WTC11 (cell line): ENCODE results near the gene CD207. TPM values are rescaled to one million over a fixed set of nuclear protein-coding genes. Genes with fewer than 3 reads are reported as not detected.

ENCODE experiments used
- ATAC-seq: fragments of 200-7000 bp; cut with Tn5 transposase; 2 replicates; pipeline ENCODE4 v1.10.0; 2021; ENCODE audit warnings: mild to moderate bottlenecking, moderate library complexity
- CTCF ChIA-PET: fragments of 300-600 bp; sonication (Branson Sonifier 250); formaldehyde crosslinking; loops from one replicate; lab custom pipeline; 2021; ENCODE audit warnings: antibody characterized with exemption; lab: Charles Lee
- POLR2A ChIA-PET: fragments of 350-600 bp; sonication (Branson Sonifier 250); formaldehyde crosslinking; loops from one replicate; lab custom pipeline; 2021; ENCODE audit warnings: antibody characterized with exemption; lab: Charles Lee
- DNase-seq: peaks from one replicate; pipeline ENCODE4 v3.0.0; 2021; ENCODE audit warnings: low spot score
- H3K27ac Mint-ChIP-seq: 2 replicates; pipeline ENCODE4 v1.8.0; 2021; ENCODE audit warnings: mixed read lengths
- H3K27me3 Mint-ChIP-seq: 2 replicates; pipeline ENCODE4 v1.8.0; 2021; ENCODE audit warnings: low read depth, mild to moderate bottlenecking, moderate library complexity, mixed read lengths
- H3K36me3 Mint-ChIP-seq: 2 replicates; pipeline ENCODE4 v1.8.0; 2021; ENCODE audit warnings: mixed read lengths
- H3K4me1 Mint-ChIP-seq: 2 replicates; pipeline ENCODE4 v1.8.0; 2022; ENCODE audit warnings: mixed read lengths
- H3K4me3 Mint-ChIP-seq: 2 replicates; pipeline ENCODE4 v1.8.0; 2021; ENCODE audit warnings: mild to moderate bottlenecking, moderate library complexity, mixed read lengths
- H3K9me3 Mint-ChIP-seq: 2 replicates; pipeline ENCODE4 v1.8.0; 2021; ENCODE audit warnings: mixed read lengths
- CBFB ChIP-seq: sonication (generic); formaldehyde crosslinking; IDR thresholded peaks from 2 replicates; pipeline ENCODE4 v1.8.1; 2022; ENCODE audit warnings: mild to moderate bottlenecking, low read depth, missing genetic modification reagents
- CREB1 ChIP-seq: sonication (generic); formaldehyde crosslinking; IDR thresholded peaks from 2 replicates; pipeline ENCODE4 v1.8.0; 2023; ENCODE audit warnings: mild to moderate bottlenecking, missing genetic modification reagents
- EMX1 ChIP-seq: fragments of 250-450 bp; sonication (Bioruptor Pico); IDR thresholded peaks from 2 replicates; pipeline ENCODE4 v1.8.0; 2021; ENCODE audit warnings: mild to moderate bottlenecking
- ESRRA ChIP-seq: sonication (generic); formaldehyde crosslinking; IDR thresholded peaks from 2 replicates; pipeline ENCODE4 v1.8.1; 2022; ENCODE audit warnings: mild to moderate bottlenecking, missing genetic modification reagents, borderline replicate concordance
- FOXP1 ChIP-seq: sonication (generic); formaldehyde crosslinking; IDR thresholded peaks from 2 replicates; pipeline ENCODE4 v1.8.0; 2022; ENCODE audit warnings: missing genetic modification reagents, mild to moderate bottlenecking, moderate library complexity, borderline replicate concordance
- GABPB1 ChIP-seq: sonication (generic); formaldehyde crosslinking; IDR thresholded peaks from 2 replicates; pipeline ENCODE4 v1.8.1; 2023; ENCODE audit warnings: mild to moderate bottlenecking, missing genetic modification reagents
- GRHL2 ChIP-seq: fragments of 250-450 bp; sonication (Bioruptor Pico); IDR thresholded peaks from 2 replicates; pipeline ENCODE4 v1.8.0; 2022; ENCODE audit warnings: mild to moderate bottlenecking, moderate library complexity; ENCODE audit not compliant: insufficient replicate concordance, severe bottlenecking
- GTF2I ChIP-seq: fragments of 250-450 bp; sonication (Bioruptor Pico); conservative IDR thresholded peaks from 2 replicates; pipeline ENCODE4 v1.4.0; 2021; ENCODE audit warnings: mild to moderate bottlenecking
- KAT7 ChIP-seq: sonication (generic); formaldehyde crosslinking; IDR thresholded peaks from 2 replicates; pipeline ENCODE4 v1.8.1; 2023; ENCODE audit warnings: missing genetic modification reagents, mild to moderate bottlenecking, borderline replicate concordance
- MXD4 ChIP-seq: fragments of 250-450 bp; sonication (Bioruptor Pico); IDR thresholded peaks from 2 replicates; pipeline ENCODE4 v1.8.0; 2021; ENCODE audit warnings: mild to moderate bottlenecking, moderate library complexity, borderline replicate concordance
- MYBL2 ChIP-seq: sonication (generic); formaldehyde crosslinking; IDR thresholded peaks from 2 replicates; pipeline ENCODE4 v1.8.1; 2023; ENCODE audit warnings: mild to moderate bottlenecking, moderate library complexity, missing genetic modification reagents
- NFATC4 ChIP-seq: fragments of 250-450 bp; sonication (Bioruptor Pico); IDR thresholded peaks from 2 replicates; pipeline ENCODE4 v1.9.0; 2021; ENCODE audit warnings: mild to moderate bottlenecking
- NFE2L1 ChIP-seq: sonication (generic); formaldehyde crosslinking; IDR thresholded peaks from 2 replicates; pipeline ENCODE4 v1.8.1; 2023; ENCODE audit warnings: missing genetic modification reagents
- TEAD4 ChIP-seq: sonication (generic); formaldehyde crosslinking; IDR thresholded peaks from 2 replicates; pipeline ENCODE4 v1.8.0; 2022; ENCODE audit warnings: mild to moderate bottlenecking, missing genetic modification reagents
- TP53 ChIP-seq: sonication (generic); formaldehyde crosslinking; IDR thresholded peaks from 2 replicates; pipeline ENCODE4 v1.8.1; 2023; ENCODE audit warnings: mild to moderate bottlenecking, missing genetic modification reagents
- ZNF121 ChIP-seq: sonication (generic); formaldehyde crosslinking; IDR thresholded peaks from 2 replicates; pipeline ENCODE4 v1.8.0; 2023; ENCODE audit warnings: missing genetic modification reagents
- ZNF219 ChIP-seq: sonication (generic); formaldehyde crosslinking; IDR thresholded peaks from 2 replicates; pipeline ENCODE4 v1.8.0; 2023; ENCODE audit warnings: missing genetic modification reagents, mild to moderate bottlenecking, borderline replicate concordance
- total RNA-seq: library from RNA; stranded (reverse); gene quantifications from 3 replicates; pipeline ENCODE4 v1.2.3, GENCODE V29; 2021
- TF ChIP-seq, protein P1 (sequence below): sonication (generic); formaldehyde crosslinking; IDR thresholded peaks from 2 replicates; pipeline ENCODE4 v1.8.1; 2023; ENCODE audit warnings: mild to moderate bottlenecking, missing genetic modification reagents
- TF ChIP-seq, protein P2 (sequence below): fragments of 250-450 bp; sonication (Bioruptor Pico); IDR thresholded peaks from 2 replicates; pipeline ENCODE4 v1.9.0; 2021; ENCODE audit warnings: mild to moderate bottlenecking, borderline replicate concordance
- TF ChIP-seq, protein P3 (sequence below): fragments of 250-450 bp; sonication (Bioruptor Pico); IDR thresholded peaks from 2 replicates; pipeline ENCODE4 v1.8.0; 2021; ENCODE audit warnings: mild to moderate bottlenecking

CD207 gene
- total RNA-seq, 1 experiment from 2014 or later = not detected

DNA sequence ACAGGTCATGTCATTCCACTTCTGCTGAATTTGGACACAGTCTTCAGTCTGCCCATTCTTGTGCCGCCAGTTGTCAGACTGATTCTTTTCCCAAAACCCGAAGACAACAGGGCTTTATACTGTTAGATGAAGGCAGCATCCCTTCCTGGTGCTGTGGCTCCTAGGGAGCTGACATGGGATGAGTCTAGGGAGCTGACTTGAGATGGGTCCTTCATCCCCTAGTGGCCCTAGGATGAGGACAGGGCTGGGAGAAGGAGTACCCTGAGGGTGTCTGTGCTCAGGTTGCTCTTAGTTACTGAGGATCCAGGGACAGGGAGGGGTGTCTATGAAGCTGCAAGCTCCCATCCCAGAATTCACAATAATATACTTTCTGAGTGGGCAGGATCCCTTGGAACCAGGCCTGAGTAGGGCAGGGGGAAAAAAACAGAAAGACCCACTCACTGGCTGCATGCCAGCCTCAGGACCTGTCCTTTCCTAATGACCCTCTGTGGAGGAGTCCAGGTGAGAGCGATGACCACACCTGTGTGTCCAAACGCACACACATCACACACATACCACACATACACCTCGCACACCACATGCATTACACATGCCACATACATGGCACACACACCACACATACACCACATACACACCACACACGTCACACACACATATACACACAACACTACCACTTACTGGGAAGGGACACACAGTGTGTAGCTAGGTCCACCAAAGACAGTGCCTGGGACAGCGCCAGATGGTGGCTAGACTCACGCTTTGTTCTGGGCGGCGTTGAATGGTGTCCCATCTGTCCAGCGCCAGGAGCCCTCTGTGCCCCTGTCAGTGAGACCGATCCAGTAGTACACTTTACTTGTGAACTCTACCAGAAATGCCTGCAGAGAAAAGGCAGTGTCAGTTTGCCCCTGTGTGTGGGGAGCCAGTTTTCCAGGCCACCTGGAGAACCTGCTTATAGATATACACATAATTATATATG, 26.3 kb downstream of the CD207 start:
- Mint-ChIP-seq H3K27ac (no peak overlapping the region), H3K27me3 (peaks cover 36% of the 10 kb centered on the region), H3K9me3 (no peaks in the 10 kb centered on the region), H3K4me1 (no peaks in the 10 kb centered on the region)
- CTCF ChIA-PET = interaction anchor here (1.2 to 1.7 kb wide), 4 partner anchors 16 to 151 kb away, joined by 3 to 5 read pairs (median 4); no protein-coding TSS in a partner anchor
- TF ChIP-seq FOXP1 (no peak), GRHL2 (no peak), NFE2L1 (CRISPR knock-in tag) (no peak), GABPB1 (CRISPR knock-in tag) (no peak), NFATC4 (no peak)
- TF ChIP-seq, all 79 proteins: peak for 0
- no peak overlapping the region for H3K4me3 Mint-ChIP-seq
- no peaks in the 10 kb centered on the region for H3K36me3 Mint-ChIP-seq
- no peak for DNase-seq
- POLR2A ChIA-PET = no interaction called here
- no peak for ATAC-seq

DNA sequence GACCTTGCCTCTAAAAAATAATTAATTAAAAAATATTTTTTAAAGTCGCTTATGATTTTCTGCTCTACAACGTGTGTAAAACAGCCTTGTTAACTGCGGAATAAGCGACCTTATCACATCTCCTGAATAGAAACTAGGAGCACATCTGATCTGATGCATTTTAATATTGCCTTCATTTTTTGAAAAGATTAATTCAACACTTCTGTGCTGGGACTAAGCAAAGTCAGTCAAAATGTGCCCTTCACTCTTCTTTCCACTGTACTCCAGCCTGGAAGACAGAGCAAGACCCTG, 27.8 kb downstream of the CD207 start:
- DNase-seq (no peak), ATAC-seq (no peak)
- H3K27ac Mint-ChIP-seq = no peak overlapping the region
- no peak for TF ChIP-seq MYBL2 (CRISPR knock-in tag)
- no peak for TF ChIP-seq TEAD4 (CRISPR knock-in tag)
- no peak for TF ChIP-seq NFATC4
- TF ChIP-seq EMX1 (CRISPR knock-in tag) = no peak
- no peak for TF ChIP-seq CREB1
- TF ChIP-seq ZNF219 (CRISPR knock-in tag) = no peak
- no peak for TF ChIP-seq MXD4 (CRISPR knock-in tag)
- H3K36me3 Mint-ChIP-seq = no peaks in the 10 kb centered on the region
- H3K9me3 Mint-ChIP-seq = no peaks in the 10 kb centered on the region
- POLR2A ChIA-PET = no interaction called here
- H3K27me3 Mint-ChIP-seq = peaks cover 30% of the 10 kb centered on the region
- CTCF ChIA-PET = interaction anchor here (1.3 kb wide), 1 partner anchor 141 kb away, joined by 3 read pairs; no protein-coding TSS in a partner anchor
- H3K4me1 Mint-ChIP-seq = no peaks in the 10 kb centered on the region
- H3K4me3 Mint-ChIP-seq = no peak overlapping the region

DNA sequence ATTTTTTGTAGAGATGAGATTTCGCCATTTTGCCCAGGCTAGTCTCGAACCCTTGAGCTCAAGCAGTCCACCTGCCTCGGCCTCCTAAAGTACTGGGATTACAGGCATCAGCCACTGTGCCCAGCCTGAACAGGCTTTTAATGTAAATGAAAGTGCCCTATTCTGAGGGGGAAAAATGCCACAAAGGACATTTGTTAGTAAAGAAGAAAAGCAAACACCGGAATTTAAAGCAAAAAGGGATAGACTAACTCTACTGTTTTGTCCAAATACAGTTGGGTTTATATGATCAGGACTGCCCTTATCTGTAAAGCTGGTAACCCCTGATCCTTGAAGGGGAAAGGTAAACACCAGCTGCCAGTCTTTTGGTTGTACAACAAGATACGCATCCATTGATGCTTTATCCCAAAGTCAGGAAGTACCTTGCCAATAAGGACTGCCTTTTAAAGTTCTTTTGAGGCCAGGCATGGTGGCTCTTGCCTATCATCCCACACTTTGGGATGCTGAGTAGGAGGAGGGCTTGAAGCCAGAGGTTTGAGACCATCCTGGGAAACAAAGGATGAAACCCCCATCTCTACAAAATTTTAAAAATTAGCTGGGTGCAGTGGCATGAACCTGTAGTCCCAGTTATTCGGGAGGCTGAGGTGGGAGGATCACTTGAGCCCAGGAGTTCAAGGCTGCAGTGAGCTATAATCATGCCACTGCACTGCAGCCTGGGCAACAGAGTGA, 28.4 kb downstream of the CD207 start:
- ChIA-PET CTCF (interaction anchor here (1.0 kb wide), 1 partner anchor 18 kb away, joined by 3 read pairs; no protein-coding TSS in a partner anchor), POLR2A (no interaction called here)
- peaks cover 32% of the 10 kb centered on the region for H3K27me3 Mint-ChIP-seq

DNA sequence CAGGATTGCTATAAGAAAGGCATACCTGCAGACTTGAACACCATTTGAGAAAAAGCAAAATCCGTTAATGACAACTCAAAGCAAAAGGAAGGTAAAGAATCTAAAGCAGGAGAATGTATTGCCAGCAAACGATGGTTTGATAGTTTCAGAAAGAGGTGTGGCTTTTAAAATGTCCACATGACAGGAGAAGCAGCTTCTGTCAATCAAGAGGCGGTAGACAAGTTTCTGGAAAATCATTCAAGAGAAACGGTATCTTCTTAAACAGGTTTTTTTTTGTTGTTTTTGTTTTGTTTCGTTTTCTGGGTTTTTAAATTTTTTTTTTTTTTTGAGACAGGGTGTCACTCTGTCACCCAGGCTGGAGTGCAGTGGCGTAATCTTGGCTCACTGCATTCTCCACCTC, 29.0 kb downstream of the CD207 start:
- Mint-ChIP-seq H3K4me3 (no peak overlapping the region), H3K27ac (no peak overlapping the region), H3K9me3 (no peaks in the 10 kb centered on the region), H3K4me1 (no peaks in the 10 kb centered on the region), H3K36me3 (no peaks in the 10 kb centered on the region), H3K27me3 (peaks cover 32% of the 10 kb centered on the region)
- ChIA-PET POLR2A (no interaction called here), CTCF (interaction anchor here (0.6 to 1.0 kb wide), 2 partner anchors 17 to 644 kb away, joined by 3 to 4 read pairs; no protein-coding TSS in a partner anchor)
- ATAC-seq (no peak), DNase-seq (no peak)
- no peak for TF ChIP-seq TEAD4 (CRISPR knock-in tag)
- TF ChIP-seq, protein P1, sequence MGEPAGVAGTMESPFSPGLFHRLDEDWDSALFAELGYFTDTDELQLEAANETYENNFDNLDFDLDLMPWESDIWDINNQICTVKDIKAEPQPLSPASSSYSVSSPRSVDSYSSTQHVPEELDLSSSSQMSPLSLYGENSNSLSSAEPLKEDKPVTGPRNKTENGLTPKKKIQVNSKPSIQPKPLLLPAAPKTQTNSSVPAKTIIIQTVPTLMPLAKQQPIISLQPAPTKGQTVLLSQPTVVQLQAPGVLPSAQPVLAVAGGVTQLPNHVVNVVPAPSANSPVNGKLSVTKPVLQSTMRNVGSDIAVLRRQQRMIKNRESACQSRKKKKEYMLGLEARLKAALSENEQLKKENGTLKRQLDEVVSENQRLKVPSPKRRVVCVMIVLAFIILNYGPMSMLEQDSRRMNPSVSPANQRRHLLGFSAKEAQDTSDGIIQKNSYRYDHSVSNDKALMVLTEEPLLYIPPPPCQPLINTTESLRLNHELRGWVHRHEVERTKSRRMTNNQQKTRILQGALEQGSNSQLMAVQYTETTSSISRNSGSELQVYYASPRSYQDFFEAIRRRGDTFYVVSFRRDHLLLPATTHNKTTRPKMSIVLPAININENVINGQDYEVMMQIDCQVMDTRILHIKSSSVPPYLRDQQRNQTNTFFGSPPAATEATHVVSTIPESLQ (CRISPR knock-in tag) = no peak
- no peak for TF ChIP-seq CBFB (CRISPR knock-in tag)
- TF ChIP-seq ZNF121 (CRISPR knock-in tag) = no peak
- no peak for TF ChIP-seq GTF2I
- TF ChIP-seq FOXP1 = no peak
- no peak for TF ChIP-seq TP53
- TF ChIP-seq, protein P2, sequence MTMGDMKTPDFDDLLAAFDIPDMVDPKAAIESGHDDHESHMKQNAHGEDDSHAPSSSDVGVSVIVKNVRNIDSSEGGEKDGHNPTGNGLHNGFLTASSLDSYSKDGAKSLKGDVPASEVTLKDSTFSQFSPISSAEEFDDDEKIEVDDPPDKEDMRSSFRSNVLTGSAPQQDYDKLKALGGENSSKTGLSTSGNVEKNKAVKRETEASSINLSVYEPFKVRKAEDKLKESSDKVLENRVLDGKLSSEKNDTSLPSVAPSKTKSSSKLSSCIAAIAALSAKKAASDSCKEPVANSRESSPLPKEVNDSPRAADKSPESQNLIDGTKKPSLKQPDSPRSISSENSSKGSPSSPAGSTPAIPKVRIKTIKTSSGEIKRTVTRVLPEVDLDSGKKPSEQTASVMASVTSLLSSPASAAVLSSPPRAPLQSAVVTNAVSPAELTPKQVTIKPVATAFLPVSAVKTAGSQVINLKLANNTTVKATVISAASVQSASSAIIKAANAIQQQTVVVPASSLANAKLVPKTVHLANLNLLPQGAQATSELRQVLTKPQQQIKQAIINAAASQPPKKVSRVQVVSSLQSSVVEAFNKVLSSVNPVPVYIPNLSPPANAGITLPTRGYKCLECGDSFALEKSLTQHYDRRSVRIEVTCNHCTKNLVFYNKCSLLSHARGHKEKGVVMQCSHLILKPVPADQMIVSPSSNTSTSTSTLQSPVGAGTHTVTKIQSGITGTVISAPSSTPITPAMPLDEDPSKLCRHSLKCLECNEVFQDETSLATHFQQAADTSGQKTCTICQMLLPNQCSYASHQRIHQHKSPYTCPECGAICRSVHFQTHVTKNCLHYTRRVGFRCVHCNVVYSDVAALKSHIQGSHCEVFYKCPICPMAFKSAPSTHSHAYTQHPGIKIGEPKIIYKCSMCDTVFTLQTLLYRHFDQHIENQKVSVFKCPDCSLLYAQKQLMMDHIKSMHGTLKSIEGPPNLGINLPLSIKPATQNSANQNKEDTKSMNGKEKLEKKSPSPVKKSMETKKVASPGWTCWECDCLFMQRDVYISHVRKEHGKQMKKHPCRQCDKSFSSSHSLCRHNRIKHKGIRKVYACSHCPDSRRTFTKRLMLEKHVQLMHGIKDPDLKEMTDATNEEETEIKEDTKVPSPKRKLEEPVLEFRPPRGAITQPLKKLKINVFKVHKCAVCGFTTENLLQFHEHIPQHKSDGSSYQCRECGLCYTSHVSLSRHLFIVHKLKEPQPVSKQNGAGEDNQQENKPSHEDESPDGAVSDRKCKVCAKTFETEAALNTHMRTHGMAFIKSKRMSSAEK (CRISPR knock-in tag) = no peak
- TF ChIP-seq, protein P3, sequence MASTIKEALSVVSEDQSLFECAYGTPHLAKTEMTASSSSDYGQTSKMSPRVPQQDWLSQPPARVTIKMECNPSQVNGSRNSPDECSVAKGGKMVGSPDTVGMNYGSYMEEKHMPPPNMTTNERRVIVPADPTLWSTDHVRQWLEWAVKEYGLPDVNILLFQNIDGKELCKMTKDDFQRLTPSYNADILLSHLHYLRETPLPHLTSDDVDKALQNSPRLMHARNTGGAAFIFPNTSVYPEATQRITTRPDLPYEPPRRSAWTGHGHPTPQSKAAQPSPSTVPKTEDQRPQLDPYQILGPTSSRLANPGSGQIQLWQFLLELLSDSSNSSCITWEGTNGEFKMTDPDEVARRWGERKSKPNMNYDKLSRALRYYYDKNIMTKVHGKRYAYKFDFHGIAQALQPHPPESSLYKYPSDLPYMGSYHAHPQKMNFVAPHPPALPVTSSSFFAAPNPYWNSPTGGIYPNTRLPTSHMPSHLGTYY (CRISPR knock-in tag) = no peak
- no peak for TF ChIP-seq NFE2L1 (CRISPR knock-in tag)

More for the DNA sequence above, 28.4 kb downstream of the CD207 start:
- TF ChIP-seq KAT7 (CRISPR knock-in tag) (no peak), ESRRA (CRISPR knock-in tag) (no peak)
- TF ChIP-seq, all 79 proteins: peak for 0
- H3K4me1 Mint-ChIP-seq = no peaks in the 10 kb centered on the region
- ATAC-seq (no peak), DNase-seq (no peak)
- no peaks in the 10 kb centered on the region for H3K9me3 Mint-ChIP-seq
- no peak overlapping the region for H3K27ac Mint-ChIP-seq
- H3K36me3 Mint-ChIP-seq = no peaks in the 10 kb centered on the region
- H3K4me3 Mint-ChIP-seq = no peak overlapping the region
